Fibroblast of skin of right quadriceps (primary cell): ENCODE data around the gene MTUS2.

Experiments used
- DNase-seq: peaks from one replicate; pipeline ENCODE4 v3.0.0-alpha.2; 2013

MTUS2 gene

DNA sequence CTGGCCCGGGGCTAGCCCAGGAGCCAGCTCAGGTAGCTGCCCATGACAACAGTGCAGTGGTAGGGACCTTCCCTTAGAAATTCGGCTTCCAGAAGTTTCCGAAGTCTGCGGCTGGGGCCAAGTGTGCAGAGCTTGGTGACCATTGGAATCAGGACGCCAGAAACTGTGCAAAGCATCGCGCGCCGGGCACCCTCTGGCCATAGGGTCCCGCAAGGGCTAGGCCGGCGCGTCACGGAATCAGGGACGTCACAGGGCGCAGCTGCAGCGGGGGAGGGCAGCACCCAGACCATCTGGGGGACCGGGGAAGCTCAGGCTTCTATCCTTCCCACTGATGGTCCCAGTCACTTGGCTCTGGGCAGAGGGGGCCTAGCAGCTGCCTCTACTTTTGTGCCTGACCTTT is 219.1 kb downstream of the MTUS2 start:
- DNase-seq = no peak

DNA sequence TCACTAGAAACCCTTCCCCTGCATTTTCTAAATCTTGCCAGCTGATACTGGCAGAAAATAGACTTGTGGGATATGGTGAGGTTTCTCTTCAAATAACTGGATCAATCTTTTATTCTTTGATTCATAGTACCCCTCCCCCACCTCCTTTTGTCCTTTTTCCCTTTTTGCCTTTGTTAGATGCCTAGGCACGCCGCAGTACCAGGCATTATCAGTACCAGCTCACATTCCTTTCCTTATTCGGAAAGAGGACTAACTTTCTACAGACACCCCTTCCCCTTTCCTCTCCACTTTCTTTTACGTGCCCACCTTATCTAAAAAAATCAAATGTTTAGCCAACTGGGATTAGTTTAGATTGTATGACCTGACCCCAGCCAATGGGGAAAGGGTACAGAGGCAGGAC is 226.4 kb downstream of the MTUS2 start:
- no peak for DNase-seq

DNA sequence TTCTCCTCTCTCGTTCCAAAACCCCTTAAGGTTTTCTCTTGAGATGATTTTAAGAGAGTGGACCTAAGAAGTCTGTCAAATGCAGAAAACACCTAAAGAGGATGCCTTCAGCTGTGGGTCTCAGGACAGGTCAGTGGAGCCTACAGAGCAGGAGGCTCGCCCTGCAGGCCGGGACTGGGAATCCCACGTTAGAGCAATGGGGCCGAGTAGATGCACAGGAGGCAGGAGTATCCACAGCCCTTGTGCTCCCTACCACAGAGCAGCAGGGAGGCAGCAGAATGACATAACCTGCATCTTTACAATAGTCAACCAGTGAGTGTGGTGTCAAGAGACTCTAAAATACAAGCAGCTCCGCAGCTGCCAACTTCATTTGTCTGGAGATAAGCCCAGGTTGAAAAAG is 229.4 kb downstream of the MTUS2 start:
- DNase-seq = no peak

DNA sequence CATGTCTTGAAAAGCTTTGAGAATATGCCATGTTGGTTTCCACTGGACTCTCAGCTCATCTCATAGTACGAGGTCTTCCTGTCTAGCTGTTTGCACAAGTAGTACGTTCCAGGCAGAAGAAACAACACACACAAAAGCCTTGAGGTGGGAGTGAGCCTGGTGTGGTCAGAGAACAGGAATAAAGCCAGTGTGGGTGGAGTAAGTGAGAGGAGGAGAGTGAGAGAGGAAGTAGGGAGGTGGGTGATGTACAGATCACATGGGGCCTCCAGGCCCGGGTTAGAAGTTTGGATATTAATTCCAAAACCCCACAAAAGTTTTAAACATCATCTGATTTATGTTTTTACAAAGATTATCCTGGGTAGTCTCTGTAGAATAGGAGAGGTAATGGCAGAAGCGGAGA is 230.6 kb downstream of the MTUS2 start:
- no peak for DNase-seq

DNA sequence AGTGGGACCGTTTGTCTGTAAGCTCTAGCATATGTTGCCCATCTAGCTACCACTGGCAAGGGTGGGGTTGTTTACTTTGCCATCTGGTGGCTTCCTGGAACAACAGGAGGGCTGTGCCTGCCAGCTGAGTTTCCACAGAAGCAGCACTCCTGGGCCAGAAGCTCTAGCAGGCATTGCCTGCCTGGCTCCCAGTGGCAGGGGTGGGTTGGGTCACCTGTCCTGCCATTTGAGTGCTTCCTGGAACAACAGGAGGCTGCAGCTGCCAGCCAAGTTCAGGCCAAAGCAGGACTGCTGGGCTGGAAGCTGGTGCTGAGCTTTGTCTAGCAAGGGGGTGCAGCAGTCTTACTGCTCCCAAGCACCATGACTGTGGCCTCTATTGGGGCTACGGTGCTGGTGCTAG is 239.7 kb downstream of the MTUS2 start:
- no peak for DNase-seq

DNA sequence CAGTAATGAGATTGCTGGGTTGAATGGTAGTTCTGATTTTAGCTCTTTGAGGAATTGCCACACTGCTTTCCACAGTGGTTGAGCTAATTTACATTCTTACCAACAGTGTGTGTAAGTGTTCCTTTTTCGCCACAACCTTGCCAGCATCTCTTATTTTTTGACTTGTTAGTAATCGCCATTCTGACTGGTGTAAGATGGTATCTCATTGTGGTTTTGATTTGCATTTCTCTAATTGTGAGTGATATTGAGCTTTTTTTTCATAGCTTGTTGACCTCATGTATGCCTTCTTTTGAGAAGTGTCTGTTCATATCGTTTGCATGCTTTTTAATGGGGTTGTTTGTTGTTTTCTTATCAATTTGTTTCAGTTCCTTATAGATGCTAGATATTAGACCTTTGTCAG is 245.0 kb downstream of the MTUS2 start:
- DNase-seq = no peak

DNA sequence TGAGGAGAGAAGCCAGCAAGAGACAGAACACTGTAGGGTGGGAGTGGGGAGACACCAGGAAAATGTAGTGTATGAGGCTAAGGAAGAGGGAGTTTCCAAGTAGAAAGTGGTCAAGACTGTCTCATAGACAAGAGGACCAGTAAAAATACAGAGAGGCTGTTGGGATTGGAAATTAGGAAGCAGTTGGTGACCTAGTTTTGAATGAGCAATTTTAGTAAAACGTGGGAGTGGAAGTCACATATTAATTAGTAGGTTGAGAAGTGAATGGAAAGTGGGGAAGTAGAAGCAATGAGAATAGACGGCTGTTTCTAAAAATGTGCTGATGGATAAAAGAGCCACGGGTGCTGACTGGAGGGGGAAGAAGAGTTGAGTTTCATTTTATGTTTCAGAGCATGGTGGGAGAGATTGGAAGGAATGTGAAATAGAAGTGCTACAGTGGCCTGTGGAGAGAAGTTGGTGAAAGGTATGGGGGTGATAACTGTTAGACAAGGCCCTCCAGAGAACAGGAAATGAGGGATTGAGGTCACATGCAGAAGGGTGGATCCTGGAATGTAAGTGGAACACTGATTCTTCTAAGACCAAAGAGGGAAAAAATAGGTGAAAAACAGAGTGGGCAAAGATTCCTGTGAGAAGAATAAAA is 247.3 kb downstream of the MTUS2 start:
- DNase-seq = no peak

DNA sequence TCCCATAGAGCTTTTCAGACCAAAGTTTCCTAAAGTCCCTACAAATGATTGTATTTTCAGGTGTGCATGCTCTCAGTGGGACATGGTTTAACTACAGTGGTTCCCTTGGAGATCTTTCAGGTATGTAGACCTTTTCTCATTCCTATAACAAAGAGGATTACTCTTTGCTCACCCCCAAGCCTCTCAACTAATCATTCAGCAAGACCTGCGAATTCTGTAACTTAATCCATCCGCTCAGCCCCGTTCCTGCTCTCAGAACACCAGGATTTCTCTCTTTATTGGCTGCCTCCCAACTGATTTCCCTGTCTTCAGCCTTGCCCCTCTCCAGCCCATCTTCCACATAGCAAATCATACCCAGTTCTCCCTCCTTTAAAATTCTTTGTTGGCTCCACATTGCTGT is 253.6 kb downstream of the MTUS2 start:
- DNase-seq = no peak

DNA sequence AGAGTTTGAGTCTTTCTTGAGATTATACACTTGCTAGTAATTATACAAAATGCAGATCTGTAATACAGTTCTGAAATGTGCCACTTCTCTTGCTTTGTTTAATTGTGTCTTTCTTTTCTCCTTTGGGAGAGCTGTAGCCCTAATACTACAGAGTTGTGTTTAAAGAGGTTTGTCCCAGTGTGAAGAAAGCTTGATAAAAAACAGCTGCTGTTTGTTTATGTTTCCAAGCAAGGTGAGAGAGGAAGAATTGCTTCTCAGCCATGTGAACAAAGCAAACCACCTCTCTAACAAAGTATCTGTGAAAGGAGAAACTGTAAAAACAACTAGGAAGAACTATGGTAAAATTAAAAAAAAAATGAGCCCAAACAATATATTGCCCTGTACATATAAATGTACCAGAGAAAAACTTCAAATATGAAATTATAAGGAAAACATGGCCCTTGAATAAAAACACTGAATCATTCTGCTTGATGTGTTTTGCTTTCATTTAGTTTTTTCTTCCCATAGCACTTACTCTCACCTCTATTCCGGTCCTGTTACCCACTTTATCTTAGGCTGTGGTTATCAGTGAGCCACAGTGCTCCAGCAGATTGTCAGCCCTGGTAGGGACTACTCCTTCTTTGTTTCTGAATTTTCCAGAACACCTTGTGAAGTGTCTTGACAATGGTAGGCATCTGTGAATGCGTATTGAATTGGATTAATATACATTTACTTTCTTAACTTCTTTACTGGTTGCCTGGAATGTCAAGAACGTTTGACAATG is 257.1 kb downstream of the MTUS2 start:
- no peak for DNase-seq

DNA sequence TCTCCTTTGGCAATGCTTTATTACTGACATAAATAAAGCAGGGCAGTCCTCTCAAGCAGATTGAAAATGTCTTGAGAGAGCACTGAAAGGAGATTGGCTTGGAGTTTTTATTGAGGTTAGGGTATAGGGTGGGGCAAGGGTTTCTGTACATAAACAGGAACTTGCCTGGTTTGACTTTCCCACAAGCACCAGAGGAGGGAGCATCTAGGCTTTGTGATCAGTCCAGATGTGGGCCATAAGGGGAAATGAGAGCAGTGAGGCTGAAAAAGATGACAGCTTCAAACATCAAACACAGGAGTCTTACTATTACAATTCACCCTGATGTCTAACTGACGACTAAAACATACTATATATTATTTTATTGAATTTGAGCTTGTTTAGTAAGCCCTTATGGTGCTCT is 260.9 kb downstream of the MTUS2 start:
- DNase-seq = no peak

DNA sequence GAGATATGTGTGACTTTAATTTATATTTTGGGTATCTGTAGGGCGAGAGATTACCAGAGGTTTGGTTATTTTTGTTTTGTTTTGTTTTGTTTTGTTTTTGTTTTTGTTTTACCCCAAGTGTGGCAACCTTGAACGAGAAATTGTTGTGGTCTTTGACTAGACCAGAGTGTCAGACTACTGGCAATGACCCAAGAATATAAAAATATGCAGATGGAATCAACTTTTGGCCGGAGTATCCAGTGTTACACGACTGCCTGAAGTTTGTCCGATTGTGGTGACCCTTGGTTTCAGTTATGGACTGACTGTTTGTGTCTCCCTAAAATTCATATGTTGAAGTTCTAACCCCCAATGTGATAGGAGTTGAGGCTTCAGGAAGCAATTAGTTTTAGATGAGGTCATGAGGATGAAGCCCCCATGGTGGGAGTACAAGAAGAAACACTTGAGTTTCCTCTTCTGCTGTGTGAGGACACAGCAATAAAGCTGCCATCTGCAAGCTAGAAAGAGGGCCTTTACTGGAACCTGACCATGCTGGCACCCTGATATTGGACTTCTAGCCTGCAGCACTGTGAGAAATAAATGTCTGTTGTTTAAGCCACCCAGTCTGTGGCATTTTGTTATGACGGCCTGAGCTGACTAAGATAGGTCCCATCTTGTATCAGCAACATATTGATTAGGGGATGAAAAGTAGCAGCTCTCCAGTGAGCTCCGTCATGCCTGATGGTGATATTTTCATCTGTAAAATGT is 261.7 kb downstream of the MTUS2 start:
- DNase-seq = no peak

DNA sequence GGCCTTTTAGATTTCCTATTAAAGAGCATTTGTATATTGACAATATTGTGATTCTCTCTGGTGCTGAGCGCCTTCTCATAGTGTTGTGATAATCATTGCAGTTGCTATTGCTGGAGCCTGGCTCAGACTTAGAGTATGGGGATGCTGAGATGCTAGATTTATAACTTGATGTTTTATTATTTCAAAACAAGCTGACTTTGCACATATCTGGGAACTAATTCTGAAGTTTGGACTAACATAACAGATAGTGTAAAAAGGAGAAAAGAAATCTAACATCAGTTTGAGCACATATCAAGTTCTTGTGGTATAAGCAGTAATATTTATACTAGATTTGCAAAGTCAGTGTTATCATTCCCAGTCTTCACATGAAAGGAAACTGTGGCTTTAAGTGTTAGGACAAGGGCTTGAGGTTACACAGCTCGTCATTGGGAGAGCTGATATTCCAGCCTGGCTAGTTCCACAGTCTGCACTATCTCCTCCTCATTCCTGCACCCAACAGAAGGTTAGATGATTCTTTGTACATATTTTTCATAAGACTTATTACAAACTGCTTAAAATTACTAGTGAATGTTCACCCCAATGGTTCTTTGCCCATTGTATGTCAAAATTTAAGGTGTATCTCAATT is 279.8 kb downstream of the MTUS2 start:
- no peak for DNase-seq

DNA sequence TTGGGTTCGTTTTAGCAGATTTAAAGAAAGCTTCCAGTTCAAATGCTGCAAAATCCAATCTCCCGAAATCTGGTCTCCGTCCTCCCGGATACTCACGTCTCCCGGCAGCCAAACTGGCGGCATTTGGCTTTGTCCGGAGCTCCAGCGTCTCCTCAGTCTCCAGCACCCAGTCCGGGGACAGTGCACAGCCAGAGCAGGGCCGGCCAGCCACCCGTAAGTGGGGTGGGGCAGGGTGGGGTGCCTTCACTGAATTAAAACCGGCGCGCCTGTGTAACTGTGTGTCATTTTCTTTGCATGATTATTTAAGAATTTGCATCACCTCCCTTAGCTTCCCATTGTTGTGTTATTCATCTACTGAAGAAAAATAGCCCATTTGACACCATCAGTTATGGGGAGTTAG is 280.6 kb downstream of the MTUS2 start:
- no peak for DNase-seq

DNA sequence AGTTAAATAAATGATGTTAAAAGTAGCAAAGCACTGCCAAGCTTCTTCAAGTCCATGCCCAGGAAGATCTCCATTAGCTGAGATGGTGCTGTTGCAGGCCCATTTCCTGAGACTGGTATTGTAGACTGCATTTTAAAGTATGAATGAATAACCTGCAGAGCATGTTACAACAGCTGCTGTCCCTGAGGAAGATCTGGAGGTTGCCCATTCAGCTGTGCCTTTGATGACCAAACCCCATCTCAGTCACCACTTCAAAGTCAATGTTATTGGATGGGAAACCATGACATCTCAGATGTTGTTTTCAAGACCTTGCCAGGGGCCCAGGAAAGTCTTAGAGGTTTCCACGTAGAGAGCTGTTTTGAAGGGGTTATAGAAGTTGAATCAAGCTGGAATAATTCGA is 281.3 kb downstream of the MTUS2 start:
- no peak for DNase-seq

DNA sequence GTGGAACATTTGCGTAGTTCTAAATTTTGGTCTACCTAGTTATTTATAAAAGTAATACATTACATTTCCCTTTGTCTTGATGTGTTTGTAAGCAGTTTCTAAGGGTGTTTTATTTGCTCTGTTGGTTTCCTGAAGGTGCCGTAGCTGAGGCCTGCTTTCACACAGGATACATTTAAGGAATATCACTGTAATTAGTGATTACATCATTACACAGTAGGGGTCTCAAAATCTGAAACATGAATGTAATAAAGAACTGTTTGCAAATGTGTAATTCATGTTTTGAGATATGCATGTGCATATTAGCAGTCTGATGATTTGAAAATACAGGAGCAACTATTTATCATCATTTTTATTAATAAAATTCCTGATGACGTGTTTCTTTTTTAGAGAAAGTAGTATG is 281.8 kb downstream of the MTUS2 start:
- no peak for DNase-seq

DNA sequence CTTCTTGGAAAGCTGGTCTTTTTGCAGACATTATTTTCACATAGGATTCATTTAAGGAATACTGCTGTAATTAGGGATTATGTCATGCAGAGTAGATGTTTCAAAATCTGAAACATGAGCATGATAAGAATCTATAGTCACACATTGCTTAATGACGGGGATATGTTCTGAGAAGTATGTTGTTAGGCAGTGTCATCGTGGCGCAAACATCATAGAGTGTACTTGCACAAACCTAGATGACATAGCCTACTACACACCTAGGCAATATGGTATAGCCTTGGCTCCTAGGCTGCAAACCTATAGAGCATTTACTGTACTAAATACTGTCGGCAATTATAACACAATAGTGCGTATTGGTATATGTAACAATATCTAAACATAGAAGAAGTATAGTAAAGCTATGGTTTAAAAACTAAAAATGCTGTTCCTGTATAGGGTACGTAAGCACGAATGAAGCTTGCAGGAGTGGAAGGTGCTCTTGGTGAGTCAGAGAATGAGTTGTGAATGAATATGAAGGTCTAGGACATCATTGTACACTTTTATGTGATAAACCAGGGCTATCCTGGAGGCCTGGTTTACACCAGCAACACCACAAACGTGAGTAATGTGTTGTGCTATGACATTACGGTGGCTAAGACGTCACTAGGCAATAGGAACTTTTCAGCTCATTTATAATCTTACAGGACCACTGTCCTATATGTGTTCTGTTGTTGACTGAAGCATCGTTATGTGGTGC is 283.1 kb downstream of the MTUS2 start:
- no peak for DNase-seq

DNA sequence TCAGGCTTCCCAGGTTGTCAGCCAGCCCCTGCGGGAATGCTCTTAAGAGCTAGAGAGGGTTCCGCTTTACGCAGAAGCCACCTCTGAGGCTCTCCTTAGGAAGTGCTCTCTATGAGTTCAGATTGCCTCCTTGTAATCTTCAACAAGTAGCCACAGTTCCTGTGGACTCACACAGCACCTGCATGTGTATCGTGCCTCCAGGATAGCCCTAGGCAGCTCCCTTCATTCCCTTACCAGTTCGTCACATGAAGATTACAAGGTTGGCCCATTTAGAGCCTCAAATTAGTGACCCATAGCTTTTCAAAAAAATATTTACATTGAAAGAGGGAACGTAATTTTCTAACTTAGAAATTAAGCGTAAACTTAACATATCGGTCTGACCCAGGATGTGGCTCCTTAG is 284.3 kb downstream of the MTUS2 start:
- DNase-seq = no peak

DNA sequence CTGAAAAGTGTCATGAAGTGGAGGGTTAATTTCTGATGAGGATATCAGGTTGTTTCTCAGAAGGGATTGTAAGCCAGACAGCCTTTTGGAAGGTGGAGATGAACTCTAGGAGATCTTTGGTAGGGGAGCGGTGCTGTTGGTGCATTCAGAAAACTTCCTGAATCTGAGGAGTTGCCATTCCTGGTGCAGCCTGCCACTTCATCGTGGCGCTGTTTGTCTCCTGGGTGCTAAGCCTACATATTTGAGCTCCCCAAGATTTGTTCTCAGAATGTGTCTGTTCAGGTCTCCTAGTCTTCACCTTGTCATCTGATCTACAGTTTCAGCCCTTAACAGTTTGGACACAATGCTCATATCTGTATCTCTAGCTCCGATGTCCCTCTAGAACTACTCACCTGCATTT is 285.6 kb downstream of the MTUS2 start:
- DNase-seq = no peak

DNA sequence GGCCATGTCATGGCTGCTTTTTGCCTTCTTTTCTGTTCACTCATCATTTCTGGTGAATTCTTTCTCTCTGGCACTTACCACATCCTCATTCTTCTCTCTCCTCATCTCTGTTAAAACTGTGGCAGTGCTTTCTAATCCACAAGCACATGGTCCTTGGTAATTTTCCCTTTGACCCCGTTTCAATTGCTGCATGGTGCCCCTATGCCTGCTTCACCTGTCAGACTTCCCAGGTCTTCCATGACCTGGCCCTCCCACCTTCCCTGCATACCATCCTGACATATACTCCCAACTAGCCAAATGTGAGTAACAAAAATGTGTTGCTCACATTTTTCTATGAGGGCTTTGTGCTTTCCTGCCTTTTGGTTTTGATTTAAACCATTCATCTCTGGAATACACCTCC is 286.5 kb downstream of the MTUS2 start:
- no peak for DNase-seq

DNA sequence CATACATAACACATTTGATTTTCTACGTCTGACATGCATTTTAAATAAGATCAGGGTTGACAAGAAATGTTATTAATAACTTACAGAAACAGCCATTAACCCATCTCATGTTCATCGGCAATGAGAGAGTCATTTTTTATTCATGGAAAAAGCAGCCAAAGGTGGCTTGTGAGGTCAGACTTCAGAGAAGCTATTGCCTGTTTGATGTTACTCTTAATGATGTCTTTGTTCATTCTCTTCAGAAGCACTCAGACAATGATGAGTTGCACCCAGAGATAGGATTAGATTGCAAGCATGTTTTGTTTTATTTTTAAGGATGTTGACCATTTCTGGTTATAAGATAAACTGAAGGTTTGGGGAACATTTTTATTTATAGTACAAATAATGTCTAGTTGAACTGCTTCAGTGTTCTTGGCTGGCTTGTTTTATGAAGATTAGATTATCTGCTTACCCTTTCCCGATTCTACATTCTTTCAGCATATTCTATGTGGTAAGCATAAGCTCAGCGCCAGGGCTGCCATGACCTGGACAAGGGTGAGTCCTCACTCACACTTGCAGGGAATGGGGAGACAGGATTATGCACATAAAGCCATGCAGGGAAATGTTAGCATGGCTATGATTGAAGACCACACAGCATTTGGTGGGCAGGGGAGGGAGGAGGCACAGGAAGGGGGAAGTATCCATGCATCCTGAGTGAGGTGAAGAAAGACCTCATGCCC is 288.1 kb downstream of the MTUS2 start:
- DNase-seq = no peak

DNA sequence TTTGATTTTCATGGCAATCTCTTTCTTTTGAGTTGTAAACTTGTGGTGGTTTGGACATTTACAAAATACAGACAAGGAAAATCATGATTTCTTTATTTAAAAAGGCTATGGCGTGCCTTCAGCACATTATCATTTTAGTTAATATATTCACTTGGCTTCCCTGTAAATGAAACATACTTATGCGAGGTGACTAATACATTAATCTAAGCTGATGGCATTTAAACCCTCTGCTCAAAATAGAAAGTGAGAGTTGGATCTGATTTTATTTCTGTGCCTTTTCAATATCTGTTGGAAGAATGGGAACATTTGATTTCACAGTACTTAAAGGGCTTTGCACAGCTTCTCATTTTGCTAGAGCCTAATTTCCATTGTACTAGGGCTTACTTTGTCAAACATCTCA is 289.8 kb downstream of the MTUS2 start:
- no peak for DNase-seq

DNA sequence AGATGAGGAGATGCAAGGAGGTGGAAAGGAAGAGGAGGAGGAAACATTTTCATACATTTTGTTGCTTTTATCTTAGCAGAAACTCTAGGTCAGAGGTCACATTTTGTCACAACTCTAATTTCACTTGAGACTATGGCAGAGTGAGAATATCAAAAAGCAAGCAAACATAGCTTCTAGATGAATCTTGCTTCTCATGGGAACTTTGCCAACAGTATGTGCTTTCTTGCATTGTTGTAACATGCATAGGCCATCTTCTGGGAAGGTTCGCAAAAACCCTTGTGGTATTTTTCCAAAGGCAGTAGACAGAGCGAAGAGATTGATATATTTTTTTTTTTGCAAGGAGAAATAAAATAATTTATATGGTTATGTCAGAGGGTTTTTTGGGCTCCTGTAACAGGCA is 291.3 kb downstream of the MTUS2 start:
- no peak for DNase-seq
